H1 (cell line): ENCODE data around the gene SPPL3. TPM values are rescaled to one million over a fixed set of nuclear protein-coding genes. Genes with fewer than 3 reads are reported as not detected.

Source experiments
- CBX8 ChIP-seq: fragments of 300-800, 300-1000 bp; sonication (generic); IDR thresholded peaks from 2 replicates; pipeline ENCODE4 v1.7.1; 2016; ENCODE audit warnings: low read depth, low read length, borderline replicate concordance
- EZH2 ChIP-seq: fragments of 200-600 bp; sonication (generic); IDR thresholded peaks from 2 replicates; pipeline ENCODE4 v1.7.1; 2012; ENCODE audit warnings: low read depth, mild to moderate bottlenecking, moderate library complexity, low read length, inconsistent platforms; ENCODE audit not compliant: severe bottlenecking
- HDAC2 ChIP-seq, 2 experiments: fragments of 300-600 bp in 1 of 2; sonication (generic) in 1 of 2; IDR thresholded peaks; 2 replicates each; pipeline ENCODE4 v1.6.1; 2011 to 2012; ENCODE audit warnings: low read depth in 2 of 2, low read length in 2 of 2, mild to moderate bottlenecking in 2 of 2, moderate library complexity in 2 of 2, borderline replicate concordance in 1 of 2, inconsistent platforms in 1 of 2
- NRF1 ChIP-seq: IDR thresholded peaks from 2 replicates; pipeline ENCODE4 v1.6.1; 2011; ENCODE audit warnings: mild to moderate bottlenecking, low read depth, low read length, improper control_type of control experiment
- polyA plus RNA-seq, 7 experiments: library from polyadenylated mRNA; depleted of rRNA in 3 of 7; stranded (reverse) in 5 of 7; unstranded in 2 of 7; fragments of >200 nt in 5 of 7; fragments of 200-250 nt in 2 of 7; gene quantifications; 1 replicate in 5 of 7; 2 replicates in 1 of 7; 4 replicates in 1 of 7; pipeline versions ENCODE4 v1.2.1 to v1.2.3, GENCODE V29; 2011 to 2013; ENCODE audit warnings: missing spikeins in 2 of 7, mixed read lengths in 2 of 7
- total RNA-seq: library from RNA; stranded (reverse); fragmentation: NEBNext Ultra II Directional; extraction: Animal tissue kit (Norgen Biotek cat#: 25700); gene quantifications from 2 replicates; pipeline ENCODE4 v1.2.1, GENCODE V29; 2021
- TF ChIP-seq, protein P1 (sequence below): fragments of 300-600 bp; sonication (generic); IDR thresholded peaks from 2 replicates; pipeline ENCODE4 v1.7.1; 2012; ENCODE audit warnings: low read length, moderate library complexity, mild to moderate bottlenecking, inconsistent platforms; ENCODE audit not compliant: insufficient replicate concordance
- TF ChIP-seq, protein P2 (sequence below): IDR thresholded peaks from 2 replicates; pipeline ENCODE4 v1.6.1; 2011; ENCODE audit warnings: low read length, improper control_type of control experiment

The SPPL3 gene
- total and polyA plus RNA-seq, 2 of the 8 experiments (the other 6 are each of a cell fraction or from before 2014, with no cell fraction given): 27.3 to 48.4 TPM

DNA sequence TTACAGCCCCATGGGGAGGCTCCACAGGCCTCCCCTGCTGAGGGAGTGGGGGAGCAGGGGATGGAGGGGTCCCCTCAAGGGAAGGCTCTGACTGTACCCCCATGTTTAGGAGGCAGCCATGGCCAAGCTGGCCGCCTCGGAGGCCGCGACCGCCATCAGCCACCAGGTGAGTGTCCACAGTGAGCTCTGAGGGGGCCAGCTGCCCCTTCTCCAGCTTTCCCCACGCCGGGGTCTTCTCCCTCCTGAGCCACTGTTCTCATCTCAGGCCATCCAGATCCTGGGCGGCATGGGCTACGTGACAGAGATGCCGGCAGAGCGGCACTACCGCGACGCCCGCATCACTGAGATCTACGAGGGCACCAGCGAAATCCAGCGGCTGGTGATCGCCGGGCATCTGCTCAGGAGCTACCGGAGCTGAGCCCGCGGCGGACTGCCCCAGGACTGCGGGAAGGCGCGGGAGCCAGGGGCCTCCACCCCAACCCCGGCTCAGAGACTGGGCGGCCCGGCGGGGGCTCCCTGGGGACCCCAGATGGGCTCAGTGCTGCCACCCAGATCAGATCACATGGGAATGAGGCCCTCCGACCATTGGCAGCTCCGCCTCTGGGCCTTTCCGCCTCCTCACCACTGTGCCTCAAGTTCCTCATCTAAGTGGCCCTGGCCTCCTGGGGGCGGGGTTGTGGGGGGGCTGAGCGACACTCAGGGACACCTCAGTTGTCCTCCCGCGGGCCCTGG lies 165.0 kb downstream of the SPPL3 start (continued):
- TF ChIP-seq CBX8 (no peak), EZH2 (no peak), HDAC2 (IDR thresholded peaks at IDR 0.05; ENCODE audit: borderline replicate concordance in 1 of 2, low read depth in 2 of 2, low read length in 2 of 2) (no peak), NRF1 (no peak)
- TF ChIP-seq, protein P1, sequence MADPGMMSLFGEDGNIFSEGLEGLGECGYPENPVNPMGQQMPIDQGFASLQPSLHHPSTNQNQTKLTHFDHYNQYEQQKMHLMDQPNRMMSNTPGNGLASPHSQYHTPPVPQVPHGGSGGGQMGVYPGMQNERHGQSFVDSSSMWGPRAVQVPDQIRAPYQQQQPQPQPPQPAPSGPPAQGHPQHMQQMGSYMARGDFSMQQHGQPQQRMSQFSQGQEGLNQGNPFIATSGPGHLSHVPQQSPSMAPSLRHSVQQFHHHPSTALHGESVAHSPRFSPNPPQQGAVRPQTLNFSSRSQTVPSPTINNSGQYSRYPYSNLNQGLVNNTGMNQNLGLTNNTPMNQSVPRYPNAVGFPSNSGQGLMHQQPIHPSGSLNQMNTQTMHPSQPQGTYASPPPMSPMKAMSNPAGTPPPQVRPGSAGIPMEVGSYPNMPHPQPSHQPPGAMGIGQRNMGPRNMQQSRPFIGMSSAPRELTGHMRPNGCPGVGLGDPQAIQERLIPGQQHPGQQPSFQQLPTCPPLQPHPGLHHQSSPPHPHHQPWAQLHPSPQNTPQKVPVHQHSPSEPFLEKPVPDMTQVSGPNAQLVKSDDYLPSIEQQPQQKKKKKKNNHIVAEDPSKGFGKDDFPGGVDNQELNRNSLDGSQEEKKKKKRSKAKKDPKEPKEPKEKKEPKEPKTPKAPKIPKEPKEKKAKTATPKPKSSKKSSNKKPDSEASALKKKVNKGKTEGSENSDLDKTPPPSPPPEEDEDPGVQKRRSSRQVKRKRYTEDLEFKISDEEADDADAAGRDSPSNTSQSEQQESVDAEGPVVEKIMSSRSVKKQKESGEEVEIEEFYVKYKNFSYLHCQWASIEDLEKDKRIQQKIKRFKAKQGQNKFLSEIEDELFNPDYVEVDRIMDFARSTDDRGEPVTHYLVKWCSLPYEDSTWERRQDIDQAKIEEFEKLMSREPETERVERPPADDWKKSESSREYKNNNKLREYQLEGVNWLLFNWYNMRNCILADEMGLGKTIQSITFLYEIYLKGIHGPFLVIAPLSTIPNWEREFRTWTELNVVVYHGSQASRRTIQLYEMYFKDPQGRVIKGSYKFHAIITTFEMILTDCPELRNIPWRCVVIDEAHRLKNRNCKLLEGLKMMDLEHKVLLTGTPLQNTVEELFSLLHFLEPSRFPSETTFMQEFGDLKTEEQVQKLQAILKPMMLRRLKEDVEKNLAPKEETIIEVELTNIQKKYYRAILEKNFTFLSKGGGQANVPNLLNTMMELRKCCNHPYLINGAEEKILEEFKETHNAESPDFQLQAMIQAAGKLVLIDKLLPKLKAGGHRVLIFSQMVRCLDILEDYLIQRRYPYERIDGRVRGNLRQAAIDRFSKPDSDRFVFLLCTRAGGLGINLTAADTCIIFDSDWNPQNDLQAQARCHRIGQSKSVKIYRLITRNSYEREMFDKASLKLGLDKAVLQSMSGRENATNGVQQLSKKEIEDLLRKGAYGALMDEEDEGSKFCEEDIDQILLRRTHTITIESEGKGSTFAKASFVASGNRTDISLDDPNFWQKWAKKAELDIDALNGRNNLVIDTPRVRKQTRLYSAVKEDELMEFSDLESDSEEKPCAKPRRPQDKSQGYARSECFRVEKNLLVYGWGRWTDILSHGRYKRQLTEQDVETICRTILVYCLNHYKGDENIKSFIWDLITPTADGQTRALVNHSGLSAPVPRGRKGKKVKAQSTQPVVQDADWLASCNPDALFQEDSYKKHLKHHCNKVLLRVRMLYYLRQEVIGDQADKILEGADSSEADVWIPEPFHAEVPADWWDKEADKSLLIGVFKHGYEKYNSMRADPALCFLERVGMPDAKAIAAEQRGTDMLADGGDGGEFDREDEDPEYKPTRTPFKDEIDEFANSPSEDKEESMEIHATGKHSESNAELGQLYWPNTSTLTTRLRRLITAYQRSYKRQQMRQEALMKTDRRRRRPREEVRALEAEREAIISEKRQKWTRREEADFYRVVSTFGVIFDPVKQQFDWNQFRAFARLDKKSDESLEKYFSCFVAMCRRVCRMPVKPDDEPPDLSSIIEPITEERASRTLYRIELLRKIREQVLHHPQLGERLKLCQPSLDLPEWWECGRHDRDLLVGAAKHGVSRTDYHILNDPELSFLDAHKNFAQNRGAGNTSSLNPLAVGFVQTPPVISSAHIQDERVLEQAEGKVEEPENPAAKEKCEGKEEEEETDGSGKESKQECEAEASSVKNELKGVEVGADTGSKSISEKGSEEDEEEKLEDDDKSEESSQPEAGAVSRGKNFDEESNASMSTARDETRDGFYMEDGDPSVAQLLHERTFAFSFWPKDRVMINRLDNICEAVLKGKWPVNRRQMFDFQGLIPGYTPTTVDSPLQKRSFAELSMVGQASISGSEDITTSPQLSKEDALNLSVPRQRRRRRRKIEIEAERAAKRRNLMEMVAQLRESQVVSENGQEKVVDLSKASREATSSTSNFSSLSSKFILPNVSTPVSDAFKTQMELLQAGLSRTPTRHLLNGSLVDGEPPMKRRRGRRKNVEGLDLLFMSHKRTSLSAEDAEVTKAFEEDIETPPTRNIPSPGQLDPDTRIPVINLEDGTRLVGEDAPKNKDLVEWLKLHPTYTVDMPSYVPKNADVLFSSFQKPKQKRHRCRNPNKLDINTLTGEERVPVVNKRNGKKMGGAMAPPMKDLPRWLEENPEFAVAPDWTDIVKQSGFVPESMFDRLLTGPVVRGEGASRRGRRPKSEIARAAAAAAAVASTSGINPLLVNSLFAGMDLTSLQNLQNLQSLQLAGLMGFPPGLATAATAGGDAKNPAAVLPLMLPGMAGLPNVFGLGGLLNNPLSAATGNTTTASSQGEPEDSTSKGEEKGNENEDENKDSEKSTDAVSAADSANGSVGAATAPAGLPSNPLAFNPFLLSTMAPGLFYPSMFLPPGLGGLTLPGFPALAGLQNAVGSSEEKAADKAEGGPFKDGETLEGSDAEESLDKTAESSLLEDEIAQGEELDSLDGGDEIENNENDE: no peak
- TF ChIP-seq, protein P2, sequence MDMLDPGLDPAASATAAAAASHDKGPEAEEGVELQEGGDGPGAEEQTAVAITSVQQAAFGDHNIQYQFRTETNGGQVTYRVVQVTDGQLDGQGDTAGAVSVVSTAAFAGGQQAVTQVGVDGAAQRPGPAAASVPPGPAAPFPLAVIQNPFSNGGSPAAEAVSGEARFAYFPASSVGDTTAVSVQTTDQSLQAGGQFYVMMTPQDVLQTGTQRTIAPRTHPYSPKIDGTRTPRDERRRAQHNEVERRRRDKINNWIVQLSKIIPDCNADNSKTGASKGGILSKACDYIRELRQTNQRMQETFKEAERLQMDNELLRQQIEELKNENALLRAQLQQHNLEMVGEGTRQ: no peak
